Breast epithelium (tissue), 3 donors: ENCODE data around the gene ZNF396.

Experiments used
- POLR2A ChIP-seq: fragments of 450-650 bp; IDR thresholded peaks from one replicate; pipeline ENCODE4 v1.6.1; 2016; ENCODE audit warnings: antibody characterized with exemption, mild to moderate bottlenecking, moderate library complexity
- TF ChIP-seq, protein P1 (sequence below), 3 donors: fragments of 450-650 bp; IDR thresholded peaks; one replicate each; pipeline ENCODE4 v1.5.1; 2016 to 2017; ENCODE audit warnings: antibody characterized with exemption in 3 of 3, mild to moderate bottlenecking in 3 of 3, moderate library complexity in 3 of 3

DNA sequence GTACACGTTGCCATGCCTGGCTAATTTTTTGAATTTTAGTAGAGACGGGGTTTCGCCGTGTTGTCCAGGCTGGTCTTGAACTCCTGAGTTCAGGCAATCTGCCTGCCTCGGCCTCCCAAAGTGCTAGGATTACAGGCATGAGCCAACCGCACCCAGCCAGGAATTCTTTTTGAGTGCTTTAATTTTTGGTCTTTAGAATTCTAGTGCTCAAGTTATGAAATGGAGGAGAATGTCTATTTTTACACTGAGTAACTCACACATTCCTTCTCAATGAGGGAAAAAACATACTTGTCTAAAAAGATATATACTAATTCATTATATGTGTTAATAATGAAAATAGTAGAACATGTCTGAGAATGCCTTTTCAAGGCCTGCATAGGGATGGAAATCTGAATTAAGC, 8.5 kb downstream of the ZNF396 start:
- TF ChIP-seq, protein P1, sequence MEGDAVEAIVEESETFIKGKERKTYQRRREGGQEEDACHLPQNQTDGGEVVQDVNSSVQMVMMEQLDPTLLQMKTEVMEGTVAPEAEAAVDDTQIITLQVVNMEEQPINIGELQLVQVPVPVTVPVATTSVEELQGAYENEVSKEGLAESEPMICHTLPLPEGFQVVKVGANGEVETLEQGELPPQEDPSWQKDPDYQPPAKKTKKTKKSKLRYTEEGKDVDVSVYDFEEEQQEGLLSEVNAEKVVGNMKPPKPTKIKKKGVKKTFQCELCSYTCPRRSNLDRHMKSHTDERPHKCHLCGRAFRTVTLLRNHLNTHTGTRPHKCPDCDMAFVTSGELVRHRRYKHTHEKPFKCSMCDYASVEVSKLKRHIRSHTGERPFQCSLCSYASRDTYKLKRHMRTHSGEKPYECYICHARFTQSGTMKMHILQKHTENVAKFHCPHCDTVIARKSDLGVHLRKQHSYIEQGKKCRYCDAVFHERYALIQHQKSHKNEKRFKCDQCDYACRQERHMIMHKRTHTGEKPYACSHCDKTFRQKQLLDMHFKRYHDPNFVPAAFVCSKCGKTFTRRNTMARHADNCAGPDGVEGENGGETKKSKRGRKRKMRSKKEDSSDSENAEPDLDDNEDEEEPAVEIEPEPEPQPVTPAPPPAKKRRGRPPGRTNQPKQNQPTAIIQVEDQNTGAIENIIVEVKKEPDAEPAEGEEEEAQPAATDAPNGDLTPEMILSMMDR (IDR thresholded peaks at IDR 0.05) = no peak
- TF ChIP-seq POLR2A = no peak
